ENCODE measurements around the gene MORF4L1. TPM values are rescaled to one million over a fixed set of nuclear protein-coding genes. Genes with fewer than 3 reads are reported as not detected.

MORF4L1 gene
- total RNA-seq, 1 donor from 2014 or later: 398 TPM

DNA sequence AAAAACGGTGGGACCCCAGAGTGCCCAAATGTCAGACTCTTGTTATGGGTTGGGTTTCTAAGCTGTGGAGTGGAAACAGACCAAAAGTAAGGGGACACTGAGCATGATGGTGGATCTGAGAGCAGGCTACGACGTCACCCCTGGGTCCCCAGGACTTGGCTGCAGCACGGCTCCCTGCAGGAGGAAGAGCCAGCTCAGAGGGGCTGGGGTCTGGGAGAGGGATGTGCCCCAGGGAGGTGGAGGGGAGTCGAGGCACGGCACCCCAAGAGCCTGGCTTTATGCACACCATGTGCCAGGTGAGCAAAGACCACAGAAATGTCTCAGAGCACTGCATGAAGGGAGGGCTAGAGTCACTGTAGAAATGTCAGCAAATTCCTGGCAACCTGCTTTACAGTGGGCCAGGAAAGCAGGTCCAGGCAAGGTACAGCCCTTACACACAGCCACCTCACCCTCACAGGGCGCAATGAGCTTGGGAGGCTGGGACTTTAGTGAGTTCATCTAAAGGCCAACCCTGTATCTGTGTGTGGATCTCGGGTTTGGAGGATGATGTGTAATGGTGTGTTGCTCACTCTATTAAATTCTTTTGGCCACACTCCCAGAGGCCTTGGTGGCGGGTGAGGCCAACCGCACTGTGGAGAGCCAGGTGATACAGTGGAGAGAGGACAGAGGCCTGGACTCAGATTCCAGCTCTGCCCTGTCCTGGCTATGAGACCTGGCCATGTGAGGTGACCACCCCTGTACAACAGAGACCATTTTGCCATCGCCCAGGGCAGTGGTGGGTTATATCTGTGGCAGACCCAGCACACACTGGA, 58.1 kb downstream of the MORF4L1 start:
- no peaks in the 10 kb centered on the region for H3K79me2 ChIP-seq (ENCODE audit: insufficient read depth, low read length)
- FAIRE-seq (peak; percentile 20), DNase-seq (ENCODE audit: low read depth) (peak; percentile 95)
- H3K4me1 ChIP-seq (ENCODE audit: insufficient read depth, low read length): peaks cover 11% of the 10 kb centered on the region
- no peaks in the 10 kb centered on the region for H3K27me3 ChIP-seq (ENCODE audit: insufficient read depth, low read length)
- peaks cover 8% of the 10 kb centered on the region for H3K36me3 Mint-ChIP-seq (ENCODE audit: low read depth, unreplicated experiment)
- peaks cover 23% of the 10 kb centered on the region for H3K27me3 Mint-ChIP-seq (ENCODE audit: low read depth, unreplicated experiment)
- H2AFZ ChIP-seq (ENCODE audit: low read depth, low read length): no peak overlapping the region
- peaks cover 12% of the 10 kb centered on the region for H4K20me1 ChIP-seq (ENCODE audit: insufficient read depth, low read length)
- H3K4me3 ChIP-seq (ENCODE audit: insufficient read depth, low read depth, low read length): no peak overlapping the region
- H3K27ac Mint-ChIP-seq (ENCODE audit: unreplicated experiment): no peak overlapping the region
- H3K9me3 Mint-ChIP-seq (ENCODE audit: unreplicated experiment): no peaks in the 10 kb centered on the region
- H3K9me3 ChIP-seq (ENCODE audit: insufficient read depth, low read depth, low read length): no peaks in the 10 kb centered on the region
- TF ChIP-seq, protein P1, sequence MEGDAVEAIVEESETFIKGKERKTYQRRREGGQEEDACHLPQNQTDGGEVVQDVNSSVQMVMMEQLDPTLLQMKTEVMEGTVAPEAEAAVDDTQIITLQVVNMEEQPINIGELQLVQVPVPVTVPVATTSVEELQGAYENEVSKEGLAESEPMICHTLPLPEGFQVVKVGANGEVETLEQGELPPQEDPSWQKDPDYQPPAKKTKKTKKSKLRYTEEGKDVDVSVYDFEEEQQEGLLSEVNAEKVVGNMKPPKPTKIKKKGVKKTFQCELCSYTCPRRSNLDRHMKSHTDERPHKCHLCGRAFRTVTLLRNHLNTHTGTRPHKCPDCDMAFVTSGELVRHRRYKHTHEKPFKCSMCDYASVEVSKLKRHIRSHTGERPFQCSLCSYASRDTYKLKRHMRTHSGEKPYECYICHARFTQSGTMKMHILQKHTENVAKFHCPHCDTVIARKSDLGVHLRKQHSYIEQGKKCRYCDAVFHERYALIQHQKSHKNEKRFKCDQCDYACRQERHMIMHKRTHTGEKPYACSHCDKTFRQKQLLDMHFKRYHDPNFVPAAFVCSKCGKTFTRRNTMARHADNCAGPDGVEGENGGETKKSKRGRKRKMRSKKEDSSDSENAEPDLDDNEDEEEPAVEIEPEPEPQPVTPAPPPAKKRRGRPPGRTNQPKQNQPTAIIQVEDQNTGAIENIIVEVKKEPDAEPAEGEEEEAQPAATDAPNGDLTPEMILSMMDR (IDR thresholded peaks at IDR 0.05; ENCODE audit: insufficient read depth, low read depth, low read length): no peak
- no peak for TF ChIP-seq EZH2 (IDR thresholded peaks at IDR 0.05; ENCODE audit: insufficient read depth, low read length)
- no peak overlapping the region for H3K9ac ChIP-seq (ENCODE audit: low read length)
- no peak overlapping the region for H3K27ac ChIP-seq (ENCODE audit: low read depth, low read length)
- no peaks in the 10 kb centered on the region for H3K36me3 ChIP-seq (ENCODE audit: insufficient read depth, low read length)
- peak overlapping the region; percentile 71 for H3K4me2 ChIP-seq (ENCODE audit: low read length)
- H3K4me1 Mint-ChIP-seq (ENCODE audit: low read depth, unreplicated experiment): peaks cover 5% of the 10 kb centered on the region
- H3K4me3 Mint-ChIP-seq (ENCODE audit: unreplicated experiment): no peak overlapping the region

DNA sequence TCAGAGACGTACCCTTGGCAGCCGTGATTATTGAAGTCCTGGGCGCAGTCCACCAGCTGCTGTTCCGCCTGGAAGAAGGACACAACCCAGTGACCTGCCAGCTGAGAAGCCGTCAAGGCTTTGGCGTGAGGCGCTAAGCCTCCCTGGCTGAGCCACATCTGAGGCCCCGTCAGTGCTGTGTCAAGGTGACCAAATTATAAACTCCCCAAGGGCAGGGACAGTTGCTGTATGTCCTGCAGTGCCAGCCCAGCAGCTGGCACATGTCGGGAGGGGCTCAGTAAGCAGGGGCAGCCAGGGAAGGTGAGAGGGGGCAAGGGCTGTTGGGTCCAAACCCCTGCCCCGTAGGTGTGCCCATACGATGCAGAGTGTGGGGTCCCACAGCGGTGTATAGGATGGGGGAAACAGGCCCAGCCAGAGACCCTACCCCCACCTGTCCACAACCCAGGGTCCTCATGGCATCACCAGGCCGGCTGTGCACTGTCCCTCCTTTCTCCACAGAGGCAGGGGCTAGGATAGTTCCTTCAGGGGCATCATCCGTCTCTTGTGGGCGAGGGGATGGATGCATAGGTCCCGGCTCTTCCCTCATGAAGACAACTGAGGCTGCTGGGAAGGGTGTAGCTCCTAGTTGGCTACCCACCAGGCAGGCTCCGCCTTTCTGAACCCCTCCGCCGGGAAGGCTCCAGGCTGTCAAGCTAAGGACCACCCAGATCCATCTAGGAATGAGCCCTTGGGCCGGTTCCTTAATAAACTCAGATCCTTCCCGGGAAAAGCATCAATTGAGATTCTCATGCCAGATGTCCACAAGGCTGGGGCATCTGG, 59.0 kb downstream of the MORF4L1 start:
- Histone ChIP-seq H3K36me3 (ENCODE audit: insufficient read depth, low read length) (no peaks in the 10 kb centered on the region), H3K9ac (ENCODE audit: low read length) (no peak overlapping the region), H3K79me2 (ENCODE audit: insufficient read depth, low read length) (no peaks in the 10 kb centered on the region), H2AFZ (ENCODE audit: low read depth, low read length) (no peak overlapping the region), H4K20me1 (ENCODE audit: insufficient read depth, low read length) (peaks cover 8% of the 10 kb centered on the region), H3K4me3 (ENCODE audit: insufficient read depth, low read depth, low read length) (no peak overlapping the region), H3K27ac (ENCODE audit: low read depth, low read length) (no peak overlapping the region), H3K27me3 (ENCODE audit: insufficient read depth, low read length) (no peaks in the 10 kb centered on the region), H3K4me2 (ENCODE audit: low read length) (peak overlapping the region; percentile 50), H3K9me3 (ENCODE audit: insufficient read depth, low read depth, low read length) (no peaks in the 10 kb centered on the region), H3K4me1 (ENCODE audit: insufficient read depth, low read length) (peaks cover 11% of the 10 kb centered on the region)
- no peak overlapping the region for H3K4me3 Mint-ChIP-seq (ENCODE audit: unreplicated experiment)
- TF ChIP-seq, protein P1 (IDR thresholded peaks at IDR 0.05; ENCODE audit: insufficient read depth, low read depth, low read length): no peak
- TF ChIP-seq EZH2 (IDR thresholded peaks at IDR 0.05; ENCODE audit: insufficient read depth, low read length): no peak
- H3K27ac Mint-ChIP-seq (ENCODE audit: unreplicated experiment): no peak overlapping the region
- H3K4me1 Mint-ChIP-seq (ENCODE audit: low read depth, unreplicated experiment): peaks cover 5% of the 10 kb centered on the region
- peaks cover 8% of the 10 kb centered on the region for H3K36me3 Mint-ChIP-seq (ENCODE audit: low read depth, unreplicated experiment)
- FAIRE-seq (no peak), DNase-seq (ENCODE audit: low read depth) (no peak)
- H3K9me3 Mint-ChIP-seq (ENCODE audit: unreplicated experiment): no peaks in the 10 kb centered on the region
- H3K27me3 Mint-ChIP-seq (ENCODE audit: low read depth, unreplicated experiment): peaks cover 23% of the 10 kb centered on the region
